CD8-positive, alpha-beta memory T cell (primary cell): ENCODE results near the gene UBASH3A. TPM values are rescaled to one million over a fixed set of nuclear protein-coding genes. Genes with fewer than 3 reads are reported as not detected.

Source experiments
- CTCF ChIA-PET: fragments of 350-600 bp; sonication (Branson Sonifier 250); formaldehyde crosslinking; loops from one replicate; lab custom pipeline; 2021; ENCODE audit warnings: antibody characterized with exemption; lab: Charles Lee
- POLR2A ChIA-PET: fragments of 350-600 bp; sonication (Branson Sonifier 250); formaldehyde crosslinking; loops from one replicate; lab custom pipeline; 2021; ENCODE audit warnings: antibody characterized with exemption; lab: Charles Lee
- DNase-seq, 5 donors: peaks; one replicate each; pipeline versions ENCODE4 v3.0.0 to v3.0.0-alpha.2; 2020 to 2022; ENCODE audit warnings: mixed read lengths in 1 of 5
- H3K27ac ChIP-seq: one replicate; pipeline ENCODE4 v1.7.0; 2013; ENCODE audit warnings: low read depth, mild to moderate bottlenecking, low read length, moderate library complexity
- H3K27me3 ChIP-seq: 2 replicates; pipeline ENCODE4 v1.7.0; 2013; ENCODE audit warnings: low read length, mild to moderate bottlenecking; ENCODE audit not compliant: insufficient read depth, poor library complexity, severe bottlenecking
- H3K36me3 ChIP-seq: 2 replicates; pipeline ENCODE4 v1.7.0; 2013; ENCODE audit warnings: mild to moderate bottlenecking, low read length, moderate library complexity; ENCODE audit not compliant: insufficient read depth
- H3K4me1 ChIP-seq: 2 replicates; pipeline ENCODE4 v1.7.0; 2013; ENCODE audit warnings: mild to moderate bottlenecking, low read length, moderate library complexity; ENCODE audit not compliant: insufficient read depth
- H3K4me3 ChIP-seq: 2 replicates; pipeline ENCODE4 v1.7.0; 2013; ENCODE audit warnings: mild to moderate bottlenecking, low read length
- H3K9me3 ChIP-seq: 2 replicates; pipeline ENCODE4 v1.7.0; 2013; ENCODE audit warnings: mild to moderate bottlenecking, low read length
- H3K27ac Mint-ChIP-seq, 8 donors: one replicate each; pipeline ENCODE4 v1.8.0; 2020 to 2021; ENCODE audit warnings: mixed read lengths in 8 of 8, mild to moderate bottlenecking in 6 of 8, inconsistent platforms in 3 of 8, moderate library complexity in 3 of 8
- H3K27me3 Mint-ChIP-seq, 2 donors: one replicate each; pipeline ENCODE4 v1.8.0; 2020 to 2021; ENCODE audit warnings: mixed read lengths in 2 of 2, mild to moderate bottlenecking in 1 of 2, moderate library complexity in 1 of 2
- H3K36me3 Mint-ChIP-seq, 3 donors: one replicate each; pipeline ENCODE4 v1.8.0; 2020 to 2021; ENCODE audit warnings: mixed read lengths in 3 of 3, inconsistent platforms in 1 of 3, mild to moderate bottlenecking in 1 of 3
- H3K4me1 Mint-ChIP-seq, 3 donors: one replicate each; pipeline ENCODE4 v1.8.0; 2020 to 2021; ENCODE audit warnings: mixed read lengths in 3 of 3, inconsistent platforms in 1 of 3, mild to moderate bottlenecking in 1 of 3
- H3K4me3 Mint-ChIP-seq, 7 donors: one replicate each; pipeline ENCODE4 v1.8.0; 2020 to 2021; ENCODE audit warnings: mixed read lengths in 7 of 7, mild to moderate bottlenecking in 6 of 7, moderate library complexity in 4 of 7, inconsistent platforms in 2 of 7
- H3K9me3 Mint-ChIP-seq, 5 donors: one replicate each; pipeline ENCODE4 v1.8.0; 2020 to 2022; ENCODE audit warnings: mixed read lengths in 5 of 5, mild to moderate bottlenecking in 3 of 5, moderate library complexity in 2 of 5, inconsistent platforms in 1 of 5
- polyA plus RNA-seq: library from polyadenylated mRNA; unstranded; fragments of 300-500 nt; fragmentation: Illumina TruSeq; gene quantifications from one replicate; pipeline ENCODE4 v1.2.3, GENCODE V29; 2021
- total RNA-seq, 2 experiments: library from RNA; stranded (reverse); gene quantifications; one replicate each; pipeline ENCODE4 v1.2.3, GENCODE V29; 2021

UBASH3A gene
- total and polyA plus RNA-seq, 3 experiments from 2014 or later = 36.4 to 55.1 (median 38.7) TPM

DNA sequence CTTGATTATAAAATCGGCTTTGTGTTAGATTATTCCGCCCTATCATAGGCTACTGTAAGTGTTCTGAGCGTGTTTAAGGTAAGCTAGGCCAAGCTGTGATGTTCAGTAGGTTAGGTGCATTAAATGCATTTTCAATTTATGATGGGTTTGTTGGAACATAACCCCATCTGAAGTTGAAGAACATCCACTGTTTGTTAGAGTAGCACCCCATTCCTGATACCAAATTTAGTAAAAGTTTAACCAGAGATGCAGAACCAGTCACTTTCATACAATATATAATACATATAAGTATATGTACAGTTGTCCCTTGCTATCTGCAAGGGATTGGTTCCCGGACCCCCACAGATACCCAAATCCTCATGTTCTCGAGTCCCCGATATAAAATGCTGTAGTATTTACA is 16.1 kb downstream of the UBASH3A start:
- Histone ChIP-seq H3K4me1 (peaks cover 96% of the 10 kb centered on the region), H3K4me3 (no peak overlapping the region), H3K27me3 (no peaks in the 10 kb centered on the region), H3K27ac (no peak overlapping the region), H3K9me3 (no peaks in the 10 kb centered on the region), H3K36me3 (peaks cover 61% of the 10 kb centered on the region)
- ChIA-PET POLR2A (interaction anchor here (2.3 kb wide), 1 partner anchor 16 kb away, joined by 21 read pairs; the partner anchor contains the start of gene UBASH3A), CTCF (interaction anchor here (2.1 to 2.2 kb wide), 2 partner anchors 16 kb away, joined by 9 to 12 read pairs; partner anchors contain the start of gene UBASH3A)
- Mint-ChIP-seq H3K9me3 (no peaks in the 10 kb centered on the region), H3K4me1 (peaks cover 79 to 88% (median 80%) of the 10 kb centered on the region in 3 donors), H3K4me3 (no peak overlapping the region), H3K36me3 (peaks cover 39 to 83% (median 43%) of the 10 kb centered on the region in 3 donors), H3K27ac (peak overlapping the region in 1 of 8 donors; percentile 76), H3K27me3 (no peaks in the 10 kb centered on the region)
- DNase-seq = no peak

- H3K4me1 ChIP-seq = peaks cover 94% of the 10 kb centered on the region
- H3K9me3 ChIP-seq = no peaks in the 10 kb centered on the region
- no peak overlapping the region for H3K4me3 ChIP-seq
- DNase-seq = no peak
- Mint-ChIP-seq H3K4me3 (peak overlapping the region; percentile 7 to 72 (median 52)), H3K4me1 (peaks cover 79 to 93% (median 88%) of the 10 kb centered on the region in 3 donors), H3K36me3 (peaks cover 41 to 87% (median 44%) of the 10 kb centered on the region in 3 donors), H3K27me3 (no peaks in the 10 kb centered on the region), H3K27ac (peak overlapping the region in 7 of 8 donors; percentile 23 to 84 (median 69)), H3K9me3 (no peaks in the 10 kb centered on the region)
- peaks cover 54% of the 10 kb centered on the region for H3K36me3 ChIP-seq
- no peak overlapping the region for H3K27ac ChIP-seq
- H3K27me3 ChIP-seq = no peaks in the 10 kb centered on the region
- ChIA-PET POLR2A (interaction anchor here (2.3 kb wide), 1 partner anchor 18 kb away, joined by 21 read pairs; the partner anchor contains the start of gene UBASH3A), CTCF (interaction anchor here (0.9 to 2.3 kb wide), 4 partner anchors 11 to 40 kb away, joined by 3 to 12 read pairs (median 8); partner anchors contain the start of gene UBASH3A)
Observed at GRCh38 chr21:42421018-42421793, 17.5 kb downstream of the UBASH3A start.

DNA sequence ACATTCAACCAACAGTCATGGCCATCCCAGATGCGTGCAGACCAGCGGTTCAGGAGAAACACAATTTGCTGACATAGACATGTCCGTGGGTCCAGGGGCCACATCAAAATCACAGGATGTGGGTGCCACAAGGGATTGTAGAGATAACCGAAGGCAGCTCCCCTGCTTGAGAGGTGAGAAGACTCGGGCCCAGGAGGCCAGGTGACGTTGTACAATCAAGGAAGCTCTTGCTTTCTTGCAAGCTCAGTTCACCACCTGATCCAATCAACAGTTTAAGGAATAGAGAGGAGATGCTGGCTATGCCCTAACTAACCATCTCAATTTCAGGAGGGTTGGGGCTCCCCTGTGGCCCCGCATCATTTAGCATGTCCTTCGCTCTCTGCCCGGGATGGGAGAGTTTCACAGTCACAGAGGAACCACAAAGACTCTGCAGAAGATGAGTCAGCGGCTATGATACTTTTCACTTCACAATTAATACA is 19.5 kb downstream of the UBASH3A start:
- no peak overlapping the region for H3K27ac ChIP-seq
- ChIA-PET POLR2A (interaction anchor here (0.6 to 5.3 kb wide), 3 partner anchors 14 to 27 kb away, joined by 4 to 45 read pairs (median 4); partner anchors contain the start of gene UBASH3A), CTCF (interaction anchor here (0.7 to 2.3 kb wide), 8 partner anchors 9 to 165 kb away, joined by 3 to 11 read pairs (median 5); partner anchors contain the start of gene UBASH3A)
- peak overlapping the region; percentile 71 to 95 (median 89) for H3K27ac Mint-ChIP-seq
- H3K36me3 ChIP-seq = peaks cover 61% of the 10 kb centered on the region
- peaks cover 45 to 92% (median 46%) of the 10 kb centered on the region in 3 donors for H3K36me3 Mint-ChIP-seq
- H3K27me3 Mint-ChIP-seq = no peaks in the 10 kb centered on the region
- peak in 4 of 5 donors; percentile 41 to 70 (median 51) for DNase-seq
- H3K4me1 Mint-ChIP-seq = peaks cover 86 to 97% (median 93%) of the 10 kb centered on the region in 3 donors
- H3K9me3 Mint-ChIP-seq = no peaks in the 10 kb centered on the region
- no peak overlapping the region for H3K4me3 ChIP-seq
- peak overlapping the region; percentile 35 to 84 (median 78) for H3K4me3 Mint-ChIP-seq
- H3K27me3 ChIP-seq = no peaks in the 10 kb centered on the region
- H3K9me3 ChIP-seq = no peaks in the 10 kb centered on the region
- H3K4me1 ChIP-seq = peaks cover 88% of the 10 kb centered on the region

- POLR2A ChIA-PET = interaction anchor here (5.3 kb wide), 1 partner anchor 20 kb away, joined by 45 read pairs; the partner anchor contains the start of gene UBASH3A
- peaks cover 42 to 90% (median 43%) of the 10 kb centered on the region in 3 donors for H3K36me3 Mint-ChIP-seq
- peak overlapping the region; percentile 51 to 95 (median 89) for H3K27ac Mint-ChIP-seq
- H3K36me3 ChIP-seq = peaks cover 57% of the 10 kb centered on the region
- no peaks in the 10 kb centered on the region for H3K9me3 Mint-ChIP-seq
- DNase-seq = no peak
- H3K4me1 Mint-ChIP-seq = peaks cover 84 to 94% (median 91%) of the 10 kb centered on the region in 3 donors
- H3K27ac ChIP-seq = no peak overlapping the region
- peak overlapping the region; percentile 45 for H3K4me3 ChIP-seq
- H3K27me3 Mint-ChIP-seq = no peaks in the 10 kb centered on the region
- H3K27me3 ChIP-seq = no peaks in the 10 kb centered on the region
- CTCF ChIA-PET = interaction anchor here (1.2 to 2.2 kb wide), 5 partner anchors 10 to 165 kb away, joined by 3 to 11 read pairs (median 5); partner anchors contain the start of gene UBASH3A
- no peaks in the 10 kb centered on the region for H3K9me3 ChIP-seq
- H3K4me3 Mint-ChIP-seq = peak overlapping the region; percentile 35 to 84 (median 78)
- H3K4me1 ChIP-seq = peaks cover 87% of the 10 kb centered on the region
Observed at GRCh38 chr21:42423685-42424084, 20.0 kb downstream of the UBASH3A start.

- Histone ChIP-seq H3K4me1 (peaks cover 73% of the 10 kb centered on the region), H3K9me3 (no peaks in the 10 kb centered on the region), H3K27ac (peak overlapping the region; percentile 57), H3K27me3 (no peaks in the 10 kb centered on the region), H3K36me3 (peaks cover 57% of the 10 kb centered on the region), H3K4me3 (peak overlapping the region; percentile 48)
- H3K9me3 Mint-ChIP-seq = no peaks in the 10 kb centered on the region
- H3K27ac Mint-ChIP-seq = peak overlapping the region; percentile 83 to 95 (median 89)
- peaks cover 32 to 90% (median 32%) of the 10 kb centered on the region in 3 donors for H3K36me3 Mint-ChIP-seq
- peak overlapping the region; percentile 43 to 80 (median 78) for H3K4me3 Mint-ChIP-seq
- POLR2A ChIA-PET = interaction anchor here (1.0 to 5.3 kb wide), 4 partner anchors 10 to 21 kb away, joined by 5 to 45 read pairs (median 6); partner anchors contain the start of gene UBASH3A
- peak; percentile 67 to 90 (median 90) for DNase-seq
- peaks cover 76 to 88% (median 77%) of the 10 kb centered on the region in 3 donors for H3K4me1 Mint-ChIP-seq
- no peaks in the 10 kb centered on the region for H3K27me3 Mint-ChIP-seq
- CTCF ChIA-PET = interaction anchor here (0.7 to 2.5 kb wide), 5 partner anchors 21 to 88 kb away, joined by 3 to 12 read pairs (median 5); partner anchors contain the start of gene UBASH3A
Observed at GRCh38 chr21:42424914-42425541, 21.3 kb downstream of the UBASH3A start.

DNA sequence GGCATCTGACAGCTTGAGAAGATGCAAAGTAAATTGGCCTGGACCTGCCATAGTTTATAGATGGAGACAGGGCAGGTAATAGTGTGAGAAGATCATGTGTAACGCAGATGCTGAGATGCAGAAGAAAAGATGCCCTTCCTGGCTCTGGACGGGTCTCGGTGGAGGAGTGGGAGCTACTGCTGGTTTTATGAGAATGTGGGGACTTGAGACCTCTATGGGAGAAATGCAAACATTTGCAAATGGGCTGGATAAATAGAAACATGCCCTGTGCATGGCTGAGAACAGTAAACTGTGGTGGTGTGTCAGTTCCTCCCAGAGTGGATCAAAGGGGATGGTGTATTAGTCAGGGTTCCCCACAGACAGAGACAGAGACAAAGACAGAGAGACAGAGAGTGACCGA is 21.9 kb downstream of the UBASH3A start:
- H3K27ac ChIP-seq = no peak overlapping the region
- H3K36me3 ChIP-seq = peaks cover 59% of the 10 kb centered on the region
- CTCF ChIA-PET = interaction anchor here (1.0 to 2.5 kb wide), 3 partner anchors 21 to 88 kb away, joined by 5 to 12 read pairs (median 12); partner anchors contain the start of gene UBASH3A
- peak overlapping the region; percentile 48 for H3K4me3 ChIP-seq
- POLR2A ChIA-PET = interaction anchor here (1.0 to 5.3 kb wide), 5 partner anchors 10 to 44 kb away, joined by 3 to 45 read pairs (median 5); partner anchors contain the start of gene UBASH3A
- no peaks in the 10 kb centered on the region for H3K27me3 Mint-ChIP-seq
- H3K4me1 ChIP-seq = peaks cover 67% of the 10 kb centered on the region
- no peaks in the 10 kb centered on the region for H3K27me3 ChIP-seq
- peaks cover 71 to 83% (median 72%) of the 10 kb centered on the region in 3 donors for H3K4me1 Mint-ChIP-seq
- H3K36me3 Mint-ChIP-seq = peaks cover 30 to 92% (median 30%) of the 10 kb centered on the region in 3 donors
- H3K9me3 Mint-ChIP-seq = no peaks in the 10 kb centered on the region
- no peak for DNase-seq
- H3K4me3 Mint-ChIP-seq = peak overlapping the region; percentile 43 to 80 (median 78)
- H3K27ac Mint-ChIP-seq = peak overlapping the region; percentile 83 to 95 (median 89)
- H3K9me3 ChIP-seq = no peaks in the 10 kb centered on the region

DNA sequence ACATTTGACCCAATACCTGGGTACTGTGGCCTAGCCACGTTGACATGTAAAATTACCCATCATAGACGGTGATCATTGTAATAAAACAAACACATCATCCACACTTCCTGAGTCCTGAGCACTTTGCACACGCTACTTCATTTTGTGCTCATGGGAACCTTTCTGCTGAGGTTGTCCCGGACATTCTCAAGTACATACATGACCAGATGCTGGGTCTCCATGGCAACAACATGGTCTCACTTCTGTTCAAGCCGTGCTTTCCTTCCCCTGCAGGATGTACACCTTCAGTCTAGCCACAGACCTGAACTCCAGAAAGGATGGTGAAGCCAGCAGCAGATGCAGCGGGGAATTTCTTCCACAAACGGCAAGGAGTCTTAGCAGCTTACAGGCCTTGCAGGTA is 22.7 kb downstream of the UBASH3A start:
- DNase-seq = no peak
- peaks cover 23 to 92% (median 25%) of the 10 kb centered on the region in 3 donors for H3K36me3 Mint-ChIP-seq
- Histone ChIP-seq H3K4me1 (peaks cover 59% of the 10 kb centered on the region), H3K36me3 (peaks cover 59% of the 10 kb centered on the region), H3K4me3 (no peak overlapping the region), H3K9me3 (no peaks in the 10 kb centered on the region), H3K27ac (no peak overlapping the region), H3K27me3 (no peaks in the 10 kb centered on the region)
- no peaks in the 10 kb centered on the region for H3K9me3 Mint-ChIP-seq
- peaks cover 63 to 75% (median 64%) of the 10 kb centered on the region in 3 donors for H3K4me1 Mint-ChIP-seq
- no peaks in the 10 kb centered on the region for H3K27me3 Mint-ChIP-seq
- peak overlapping the region; percentile 7 to 95 (median 76) for H3K27ac Mint-ChIP-seq
- ChIA-PET CTCF (interaction anchor here (2.5 kb wide), 1 partner anchor 89 kb away, joined by 12 read pairs; no protein-coding TSS in a partner anchor), POLR2A (interaction anchor here (1.0 to 5.3 kb wide), 4 partner anchors 11 to 45 kb away, joined by 3 to 45 read pairs (median 4); partner anchors contain the start of gene UBASH3A)
- H3K4me3 Mint-ChIP-seq = peak overlapping the region in 5 of 7 donors; percentile 35 to 80 (median 71)
